T-helper 9 cell (primary cell): ENCODE results near the gene C5AR2.
"Not testable (repeated sequence)": the region's sequence is repeated elsewhere in the genome, so short reads cannot be mapped to it uniquely, and the experiment has no call there.

Experiments used
- DNase-seq: peaks from one replicate; pipeline ENCODE4 v3.0.0-alpha.2; 2020

The C5AR2 gene

DNA sequence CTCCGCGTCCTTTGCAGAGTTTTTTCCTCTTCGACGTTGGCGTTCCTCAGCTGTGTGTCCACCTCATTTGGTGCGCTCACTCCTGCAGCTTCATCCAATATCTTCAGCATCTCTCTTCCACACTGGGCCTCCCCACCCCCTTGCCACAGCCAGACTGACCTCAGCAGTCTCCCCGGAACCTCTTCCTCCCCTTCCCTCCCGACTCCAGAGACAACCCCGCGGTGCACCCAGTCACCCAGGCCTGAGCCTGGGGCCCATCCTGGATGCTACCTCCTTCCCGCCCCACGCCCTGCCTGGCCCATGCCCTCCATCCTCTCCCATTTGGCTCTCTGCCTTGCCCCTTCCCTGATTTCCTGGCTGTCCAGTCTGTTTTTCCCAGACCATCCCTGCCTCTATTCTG, 8.1 kb upstream of the C5AR2 start:
- no peak for DNase-seq

DNA sequence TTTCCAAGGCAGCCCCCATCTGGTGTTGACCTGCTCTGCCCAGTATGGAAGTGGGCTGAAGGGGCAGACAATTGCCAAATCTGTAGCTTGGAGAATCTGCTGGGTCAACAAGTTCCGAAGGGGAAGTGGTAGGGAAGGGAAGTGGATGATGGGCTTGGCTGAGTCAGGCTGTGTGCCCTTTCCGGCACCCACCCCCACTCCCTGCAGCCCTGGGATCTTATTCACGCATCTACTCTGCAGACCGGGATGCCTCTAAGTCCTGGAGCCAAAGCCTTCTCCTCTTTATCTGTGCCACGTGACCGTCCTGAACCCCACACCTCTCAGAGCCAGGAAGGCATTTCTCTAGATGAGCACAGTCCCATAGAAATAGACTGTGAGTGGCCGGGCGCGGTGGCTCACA, 7.5 kb upstream of the C5AR2 start:
- DNase-seq = no peak

DNA sequence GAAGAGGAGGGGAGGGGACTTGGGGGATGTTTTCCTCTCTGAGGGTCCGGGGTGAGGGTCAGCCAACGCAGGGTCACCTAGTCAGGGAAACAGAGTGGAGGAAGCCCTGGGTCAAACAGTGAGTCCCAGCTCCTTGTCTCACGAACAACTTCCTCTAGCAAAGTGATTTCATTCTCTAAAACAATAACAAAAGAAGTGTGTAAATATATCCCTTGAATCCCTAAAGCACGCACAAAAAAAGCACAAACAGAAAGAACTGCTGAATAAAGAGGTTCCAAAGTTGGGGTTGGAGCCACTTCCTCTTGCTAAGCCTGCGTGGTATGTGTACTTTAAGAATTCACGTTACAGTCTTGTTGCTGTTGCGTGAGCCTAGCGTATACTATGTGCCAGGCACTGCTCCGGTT, 1.5 kb upstream of the C5AR2 start:
- DNase-seq = no peak

DNA sequence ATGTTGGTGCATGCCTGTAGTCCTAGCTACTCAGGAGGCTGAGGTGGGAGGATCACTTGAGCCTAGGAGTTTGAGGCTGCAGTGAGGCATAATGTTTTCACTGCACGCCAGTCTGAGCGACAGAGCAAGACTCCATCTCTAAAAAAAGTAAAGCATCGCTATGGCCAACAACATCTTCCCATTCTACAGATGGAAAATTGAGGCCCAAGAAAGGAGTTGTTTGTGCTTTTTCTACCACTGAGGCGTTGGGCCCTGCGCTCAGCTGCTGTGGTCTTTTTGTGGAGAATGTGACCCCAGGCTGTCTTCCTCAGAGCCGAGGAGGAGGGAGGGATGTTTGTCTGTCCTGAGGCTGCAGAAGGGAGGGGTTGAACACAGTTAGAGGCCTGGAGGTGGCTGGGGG, 485 bp upstream of the C5AR2 start:
- DNase-seq = no peak

DNA sequence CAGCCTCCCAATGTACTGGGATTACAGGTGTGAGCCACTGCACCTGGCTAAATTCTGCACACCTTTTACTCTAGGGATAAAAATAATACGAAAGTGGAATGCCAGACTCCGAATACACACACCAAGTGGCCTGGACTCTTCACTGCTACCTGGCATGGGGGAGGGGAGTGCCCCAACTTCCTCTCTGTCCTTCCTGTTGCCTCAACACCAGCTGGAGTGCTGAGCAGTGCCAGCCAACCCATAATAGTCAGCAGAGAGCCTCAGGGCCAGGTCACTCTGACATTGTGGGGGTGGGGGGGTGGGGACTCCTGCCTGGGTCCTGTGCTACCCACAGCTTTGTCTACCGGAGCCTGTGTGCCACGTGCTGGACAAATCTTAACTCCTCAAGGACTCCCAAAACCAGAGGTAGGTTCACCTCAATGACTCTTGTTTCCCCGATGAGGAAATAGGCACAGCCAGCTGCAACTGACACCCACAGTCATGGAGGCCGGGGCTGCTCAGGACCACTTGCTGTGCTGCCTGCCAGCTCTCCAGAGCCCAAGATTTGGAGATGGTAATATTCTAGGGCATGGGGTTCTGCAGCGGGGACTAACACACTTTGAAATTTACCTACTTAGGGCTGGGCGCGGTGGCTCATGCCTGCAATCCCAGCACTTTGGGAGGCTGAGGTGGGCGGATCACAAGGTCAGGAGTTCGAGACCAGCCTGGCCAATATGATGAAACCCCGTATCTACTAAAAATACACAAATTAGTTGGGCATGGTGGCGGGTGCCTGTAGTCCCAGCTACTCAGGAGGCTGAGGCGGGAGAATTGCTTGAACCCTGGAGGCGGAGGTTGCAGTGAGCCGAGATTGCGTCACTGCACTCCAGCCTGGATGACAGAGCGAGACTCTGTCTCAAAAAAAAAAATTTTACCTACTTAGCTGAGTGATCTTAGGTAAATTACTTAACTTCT, 5.1 kb downstream of the C5AR2 start:
- DNase-seq = not testable (repeated sequence)

DNA sequence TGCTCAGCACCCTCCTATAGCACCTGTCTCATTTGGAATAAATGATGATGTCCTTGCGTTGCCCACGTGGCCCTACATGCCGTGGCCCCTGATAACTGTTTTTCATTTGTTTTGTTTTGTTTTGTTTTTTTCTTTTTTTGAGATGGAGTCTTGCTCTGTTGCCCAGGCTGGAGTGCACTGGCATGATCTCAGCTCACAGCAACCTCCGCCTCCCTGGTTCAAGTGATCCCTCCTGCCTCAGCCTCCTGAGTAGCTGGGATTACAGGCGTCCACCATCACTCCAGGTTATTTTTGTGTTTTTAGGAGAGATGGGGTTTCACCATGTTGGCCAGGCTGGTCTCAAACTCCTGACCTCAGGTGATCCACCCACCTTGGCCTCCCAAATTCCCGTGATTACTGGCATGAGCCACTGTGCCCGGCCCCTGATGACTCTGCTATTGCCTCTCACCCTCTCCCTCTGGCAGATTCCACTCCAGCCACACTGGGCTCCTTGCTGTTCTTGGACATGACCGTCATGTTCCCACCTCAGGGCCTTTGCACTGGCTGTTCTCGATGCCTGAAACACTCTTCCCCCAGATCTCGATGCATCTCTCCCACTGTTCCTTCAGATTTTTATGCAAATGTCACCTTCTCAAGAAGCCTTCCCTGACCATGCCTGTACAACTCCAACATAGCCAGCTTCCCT, 7.4 kb downstream of the C5AR2 start:
- DNase-seq = no peak

DNA sequence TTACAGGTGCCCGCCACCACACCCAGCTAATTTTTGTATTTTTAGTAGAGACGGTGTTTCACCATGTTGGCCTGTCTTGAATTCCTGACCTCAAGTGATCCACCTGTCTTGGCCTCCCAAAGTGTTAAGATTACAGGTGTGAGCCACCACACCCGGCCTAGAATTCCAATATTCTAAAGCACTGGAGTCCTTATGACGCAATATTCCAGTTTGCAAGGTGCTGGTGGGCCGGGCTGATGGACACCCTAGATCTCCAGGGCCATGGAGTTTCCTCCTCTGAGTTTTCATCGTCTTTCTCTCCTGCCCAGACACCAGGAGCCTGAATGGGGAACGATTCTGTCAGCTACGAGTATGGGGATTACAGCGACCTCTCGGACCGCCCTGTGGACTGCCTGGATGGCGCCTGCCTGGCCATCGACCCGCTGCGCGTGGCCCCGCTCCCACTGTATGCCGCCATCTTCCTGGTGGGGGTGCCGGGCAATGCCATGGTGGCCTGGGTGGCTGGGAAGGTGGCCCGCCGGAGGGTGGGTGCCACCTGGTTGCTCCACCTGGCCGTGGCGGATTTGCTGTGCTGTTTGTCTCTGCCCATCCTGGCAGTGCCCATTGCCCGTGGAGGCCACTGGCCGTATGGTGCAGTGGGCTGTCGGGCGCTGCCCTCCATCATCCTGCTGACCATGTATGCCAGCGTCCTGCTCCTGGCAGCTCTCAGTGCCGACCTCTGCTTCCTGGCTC, 8.7 kb downstream of the C5AR2 start:
- no peak for DNase-seq

DNA sequence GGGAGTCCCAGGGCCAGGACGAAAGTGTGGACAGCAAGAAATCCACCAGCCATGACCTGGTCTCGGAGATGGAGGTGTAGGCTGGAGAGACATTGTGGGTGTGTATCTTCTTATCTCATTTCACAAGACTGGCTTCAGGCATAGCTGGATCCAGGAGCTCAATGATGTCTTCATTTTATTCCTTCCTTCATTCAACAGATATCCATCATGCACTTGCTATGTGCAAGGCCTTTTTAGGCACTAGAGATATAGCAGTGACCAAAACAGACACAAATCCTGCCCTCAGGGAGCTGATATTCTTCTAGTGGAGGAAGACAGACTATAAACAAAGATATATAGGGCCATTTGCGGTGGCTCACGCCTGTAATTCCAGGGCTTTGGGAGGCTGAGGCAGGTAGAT, 9.8 kb downstream of the C5AR2 start:
- DNase-seq = no peak

DNA sequence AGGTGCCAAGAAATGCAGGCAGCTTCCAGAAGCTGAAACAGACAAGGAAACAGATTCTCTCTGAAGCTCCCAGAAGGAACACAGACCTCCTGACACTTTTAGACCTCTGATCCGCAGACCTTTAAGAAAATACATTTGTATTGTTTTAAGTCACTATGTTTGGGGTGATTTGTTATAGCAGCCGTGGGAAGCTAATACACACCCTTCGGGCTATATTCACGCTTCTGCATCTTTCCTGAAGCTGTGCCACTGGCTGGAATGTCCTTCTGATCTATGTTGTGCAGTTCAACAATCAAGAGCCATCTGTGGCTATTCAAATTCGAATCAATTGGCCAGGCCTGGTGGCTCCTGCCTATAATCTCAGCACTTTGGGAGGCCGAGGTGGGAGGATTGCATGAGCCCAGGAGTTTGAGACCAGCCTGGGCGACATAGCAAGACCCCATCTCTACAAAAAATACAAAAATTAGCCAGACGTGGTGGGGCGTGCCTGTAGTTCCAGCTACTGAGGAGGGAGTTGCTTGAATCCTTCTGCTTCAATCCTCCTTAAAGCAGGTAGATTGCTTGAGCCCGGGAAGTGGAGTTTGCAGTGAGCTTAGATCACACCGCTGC, 11.3 kb downstream of the C5AR2 start:
- DNase-seq = no peak

DNA sequence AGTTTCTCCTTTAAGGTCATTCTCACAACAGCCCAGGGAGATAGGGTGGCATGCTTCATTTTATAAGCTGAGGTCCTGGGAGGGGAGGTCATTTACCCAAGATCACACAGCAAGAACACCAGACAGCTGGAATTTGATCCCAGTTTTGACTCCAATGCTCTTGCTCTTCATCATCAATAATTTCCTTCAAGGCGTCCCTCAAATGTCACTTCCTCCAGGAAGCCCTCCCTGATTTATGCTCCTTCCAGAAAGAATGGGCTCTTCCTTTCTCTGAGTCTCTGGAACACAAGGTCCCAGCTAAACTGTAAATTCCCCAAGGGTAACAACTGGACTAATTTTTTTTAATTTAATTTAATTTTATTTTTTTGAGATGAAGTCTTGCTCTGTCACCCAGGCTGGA, 12.4 kb downstream of the C5AR2 start:
- DNase-seq = no peak

DNA sequence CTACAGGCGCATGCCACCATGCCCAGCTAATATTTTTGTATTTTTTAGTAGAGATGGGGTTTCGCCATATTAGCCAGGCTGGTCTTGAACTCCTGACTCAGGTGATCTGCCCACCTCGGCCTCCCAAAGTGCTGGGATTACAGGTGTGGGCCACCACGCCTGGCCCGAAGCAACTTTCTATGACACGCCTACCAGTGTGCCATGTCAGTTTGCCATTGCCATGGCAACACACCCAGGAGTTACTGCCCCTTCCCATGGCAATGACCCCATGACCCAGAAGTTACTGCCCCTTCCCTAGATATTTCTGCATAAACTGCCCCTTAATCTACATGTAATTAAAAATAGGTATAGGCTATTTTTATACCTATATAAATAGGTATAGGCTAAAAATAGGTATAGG, 14.0 kb downstream of the C5AR2 start:
- not testable (repeated sequence) for DNase-seq

DNA sequence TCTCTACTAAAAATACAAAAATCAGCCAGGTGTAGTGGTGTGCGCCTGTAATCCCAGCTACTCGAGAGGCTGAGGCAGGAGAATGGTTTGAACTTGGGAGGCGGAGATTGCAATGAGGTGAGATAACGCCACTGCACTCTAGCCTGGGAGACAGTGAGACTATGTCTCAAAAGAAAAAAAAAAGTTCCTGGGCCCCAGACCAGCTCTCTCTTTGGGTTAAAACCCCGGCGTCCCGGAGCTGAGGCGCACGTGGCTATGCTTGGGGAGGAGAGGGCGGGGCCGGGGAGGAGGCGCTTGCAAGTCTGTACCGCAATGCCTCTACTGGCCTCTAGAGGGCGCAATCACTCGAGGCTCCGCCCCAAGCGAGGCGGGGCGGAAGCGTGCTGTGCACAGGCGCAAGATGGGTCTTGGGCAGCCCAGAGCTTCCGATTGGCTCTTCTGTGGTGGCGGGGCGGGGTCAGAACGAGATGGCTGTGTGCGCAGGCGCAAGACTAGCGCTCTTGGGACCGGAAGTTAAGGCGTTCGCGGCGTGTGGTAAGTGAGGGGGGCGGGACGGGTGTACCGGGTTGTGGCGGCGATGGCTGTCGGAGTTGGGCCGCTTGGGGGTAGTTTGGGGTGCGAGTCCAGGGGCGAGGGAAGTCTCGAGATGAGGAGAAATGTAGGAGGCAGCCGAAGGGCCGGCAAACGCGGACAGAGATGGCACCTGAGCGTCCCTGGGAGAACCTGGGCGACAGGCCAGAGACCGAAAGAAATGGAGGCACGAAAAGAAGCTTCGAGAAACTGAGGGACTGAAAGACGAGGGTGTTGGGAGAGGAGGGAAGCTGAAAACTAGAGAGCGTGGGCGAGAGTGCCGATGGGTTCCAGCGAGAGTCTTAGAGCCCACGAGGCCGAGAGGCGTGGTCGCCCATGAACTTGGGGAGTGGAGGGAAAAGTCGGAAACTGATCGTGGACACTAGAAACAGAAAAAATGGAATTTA, 17.1 kb downstream of the C5AR2 start, which contains the start of gene DHX34:
TSS of gene DHX34 (plus strand) at position 497 of the 977 bp plus-strand sequence. CDS start 3,716 bp downstream, outside the sequence.
- DNase-seq = peak; percentile 97

DNA sequence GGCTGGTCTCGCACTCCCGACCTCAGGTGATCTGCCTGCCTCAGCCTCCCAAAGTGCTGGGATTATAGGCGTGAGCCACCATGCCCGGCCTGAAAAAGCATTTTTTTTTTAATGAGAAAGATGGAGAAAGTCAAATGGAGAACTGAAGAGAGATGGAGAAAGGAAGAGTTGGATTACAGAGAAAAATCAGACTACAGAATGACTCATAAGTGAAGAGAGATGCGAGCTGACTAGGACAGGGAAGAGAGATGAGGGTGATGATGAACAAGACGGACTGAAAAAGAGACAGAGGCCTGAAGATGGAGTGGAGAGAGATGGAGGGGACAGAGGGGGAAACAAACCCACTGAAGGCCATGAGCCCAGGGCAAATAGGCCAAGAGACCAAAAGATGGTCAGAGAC, 18.7 kb downstream of the C5AR2 start:
- no peak for DNase-seq

DNA sequence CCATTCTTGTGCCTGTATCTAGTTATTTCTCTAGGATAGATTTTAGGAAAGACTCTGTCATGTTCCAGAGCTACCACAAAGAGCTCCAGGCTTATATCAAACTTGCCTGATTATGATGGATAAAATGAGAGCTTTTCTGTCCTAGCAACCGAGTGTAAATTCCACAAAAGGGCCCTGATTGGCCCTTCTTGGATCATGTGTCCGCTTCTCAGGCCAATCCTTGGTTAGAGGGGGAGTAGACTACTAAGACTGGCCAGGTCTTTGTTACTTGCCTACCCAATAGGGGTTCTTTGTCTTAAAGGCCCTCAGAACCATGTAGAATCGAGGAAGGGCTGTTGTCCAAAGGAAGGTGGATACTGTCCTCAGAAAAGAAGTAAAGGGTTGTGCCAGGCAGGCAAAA, 19.6 kb downstream of the C5AR2 start:
- no peak for DNase-seq

DNA sequence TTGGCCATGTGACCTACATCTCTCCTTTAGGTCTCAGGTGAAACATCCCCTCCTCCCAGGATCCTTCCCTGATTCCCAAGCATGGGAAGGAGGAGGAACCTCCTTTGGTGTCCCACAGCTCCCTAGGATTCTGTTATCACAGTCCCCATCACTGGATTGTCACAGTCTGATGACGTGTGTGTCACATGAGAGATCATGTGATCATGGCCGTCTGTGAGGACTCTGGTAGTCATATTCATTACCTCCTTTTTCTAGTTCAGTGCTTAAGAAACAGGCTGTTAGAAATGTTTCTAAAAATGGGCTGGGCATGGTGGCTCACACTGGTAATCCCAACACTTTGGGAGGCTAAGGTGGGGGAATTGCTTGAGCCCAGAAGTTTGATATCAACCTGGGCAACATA, 20.1 kb downstream of the C5AR2 start:
- no peak for DNase-seq

DNA sequence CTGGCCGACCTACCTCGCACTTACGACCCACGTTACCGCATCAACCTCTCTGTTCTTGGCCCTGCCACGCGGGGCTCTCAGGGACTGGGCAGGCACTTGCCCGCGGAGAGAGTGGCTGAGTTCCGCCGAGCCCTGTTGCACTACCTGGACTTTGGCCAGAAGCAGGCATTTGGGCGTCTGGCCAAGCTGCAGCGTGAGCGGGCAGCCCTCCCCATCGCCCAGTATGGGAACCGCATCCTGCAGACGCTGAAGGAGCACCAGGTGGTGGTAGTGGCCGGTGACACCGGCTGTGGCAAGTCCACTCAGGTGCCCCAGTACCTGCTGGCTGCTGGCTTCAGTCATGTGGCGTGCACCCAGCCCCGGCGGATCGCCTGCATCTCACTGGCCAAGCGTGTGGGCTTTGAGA, 21.3 kb downstream of the C5AR2 start:
- no peak for DNase-seq

DNA sequence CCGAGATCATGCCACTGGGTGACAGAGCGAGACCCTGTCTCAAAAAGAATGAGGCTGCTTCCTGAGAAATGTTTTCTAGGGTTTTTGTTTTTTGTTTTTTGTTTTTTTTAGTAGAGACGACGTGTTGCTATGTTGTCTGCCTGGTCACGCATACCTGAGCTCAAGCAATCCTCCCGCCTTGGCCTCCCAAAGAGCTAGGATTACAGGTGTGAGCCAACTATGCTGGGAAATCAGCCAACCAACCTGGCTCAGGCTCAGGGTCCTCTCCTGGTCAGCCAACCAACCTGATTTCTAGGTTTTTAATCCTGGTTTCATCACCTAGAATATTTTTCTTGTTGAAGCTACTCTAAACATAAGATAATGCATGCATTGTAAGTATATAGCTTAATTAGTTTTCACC, 24.9 kb downstream of the C5AR2 start:
- DNase-seq = no peak

DNA sequence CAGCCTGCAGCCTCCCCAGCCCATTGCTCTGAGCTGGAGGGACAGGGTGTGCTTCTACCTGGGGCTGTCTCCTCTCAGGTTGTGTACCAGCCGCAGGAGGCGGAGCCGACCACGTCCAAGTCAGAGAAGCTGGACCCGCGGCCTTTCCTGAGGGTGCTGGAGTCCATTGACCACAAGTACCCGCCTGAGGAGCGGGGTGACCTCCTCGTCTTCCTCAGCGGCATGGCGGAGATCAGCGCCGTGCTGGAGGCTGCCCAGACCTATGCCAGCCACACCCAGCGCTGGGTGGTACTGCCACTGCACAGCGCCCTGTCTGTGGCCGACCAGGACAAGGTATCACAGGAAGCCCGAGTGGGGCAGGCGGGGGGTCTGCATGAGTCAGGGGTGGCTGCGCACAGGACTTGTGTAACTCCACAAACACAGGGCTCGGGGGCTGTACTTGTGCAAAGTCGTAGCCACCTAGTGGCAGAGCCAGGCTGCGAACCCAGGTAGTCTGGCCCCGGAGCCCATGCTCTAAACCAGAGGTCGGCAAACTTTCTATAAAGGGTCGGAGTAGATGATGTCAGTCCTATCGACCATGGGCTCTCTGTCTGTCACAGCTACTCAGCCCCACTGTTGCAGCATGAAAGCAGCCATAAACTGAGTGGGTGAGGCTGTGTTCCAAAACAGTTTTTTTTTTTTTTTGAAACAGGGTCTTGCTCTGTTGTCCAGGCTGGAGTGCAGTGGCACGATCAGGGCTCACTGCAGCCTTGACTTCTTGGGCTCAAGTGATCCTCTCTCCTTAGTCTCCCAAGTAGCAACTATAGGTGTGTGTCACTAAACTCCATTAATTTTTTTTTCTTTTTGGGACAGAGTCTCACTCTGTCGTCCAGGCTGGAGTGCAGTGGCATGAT, 26.1 kb downstream of the C5AR2 start:
- no peak for DNase-seq

DNA sequence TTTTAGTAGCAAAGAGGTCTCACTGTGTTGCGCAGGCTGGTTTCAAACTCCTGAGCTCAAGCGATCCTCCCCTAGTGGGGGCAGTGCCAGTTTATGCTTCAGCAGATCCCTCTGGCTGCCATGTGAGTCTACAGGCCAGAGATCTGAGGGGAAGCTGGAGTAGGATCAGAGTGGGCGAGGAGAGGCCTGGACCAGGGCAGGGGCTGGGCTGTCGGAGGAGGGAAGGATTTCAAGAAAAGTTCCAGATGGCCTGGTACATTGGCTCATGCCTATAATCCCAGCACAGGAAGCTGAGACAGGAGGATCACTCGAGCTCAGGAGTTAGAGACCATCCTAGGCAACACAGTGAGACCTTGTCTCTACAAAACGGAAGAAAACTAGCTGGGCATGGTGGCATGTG, 27.0 kb downstream of the C5AR2 start:
- no peak for DNase-seq

DNA sequence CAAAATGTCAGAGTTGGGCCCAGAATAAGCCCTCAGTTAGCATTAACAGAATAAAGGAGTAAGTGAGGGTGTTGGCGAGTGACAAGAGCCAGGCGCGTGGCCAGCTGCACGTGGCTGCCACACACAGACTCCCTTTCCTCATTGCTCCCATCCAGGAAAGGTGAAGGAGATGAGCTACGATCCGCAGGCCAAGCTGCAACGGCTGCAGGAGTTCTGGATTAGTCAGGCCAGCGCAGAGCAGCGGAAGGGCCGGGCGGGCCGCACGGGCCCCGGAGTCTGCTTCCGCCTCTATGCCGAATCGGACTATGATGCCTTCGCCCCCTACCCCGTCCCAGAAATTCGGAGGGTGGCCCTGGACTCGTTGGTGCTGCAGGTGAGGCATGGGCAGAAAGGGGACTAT, 30.3 kb downstream of the C5AR2 start:
- no peak for DNase-seq
